HG02642 (cell line): ENCODE measurements around the gene SPACA4.

Experiments used
- ATAC-seq: cut with Tn5 transposase; IDR thresholded peaks from one replicate; pipeline ENCODE4 v1.9.1; 2021; ENCODE audit warnings: mild to moderate bottlenecking; ENCODE audit not compliant: unreplicated experiment, poor library complexity

The SPACA4 gene

DNA sequence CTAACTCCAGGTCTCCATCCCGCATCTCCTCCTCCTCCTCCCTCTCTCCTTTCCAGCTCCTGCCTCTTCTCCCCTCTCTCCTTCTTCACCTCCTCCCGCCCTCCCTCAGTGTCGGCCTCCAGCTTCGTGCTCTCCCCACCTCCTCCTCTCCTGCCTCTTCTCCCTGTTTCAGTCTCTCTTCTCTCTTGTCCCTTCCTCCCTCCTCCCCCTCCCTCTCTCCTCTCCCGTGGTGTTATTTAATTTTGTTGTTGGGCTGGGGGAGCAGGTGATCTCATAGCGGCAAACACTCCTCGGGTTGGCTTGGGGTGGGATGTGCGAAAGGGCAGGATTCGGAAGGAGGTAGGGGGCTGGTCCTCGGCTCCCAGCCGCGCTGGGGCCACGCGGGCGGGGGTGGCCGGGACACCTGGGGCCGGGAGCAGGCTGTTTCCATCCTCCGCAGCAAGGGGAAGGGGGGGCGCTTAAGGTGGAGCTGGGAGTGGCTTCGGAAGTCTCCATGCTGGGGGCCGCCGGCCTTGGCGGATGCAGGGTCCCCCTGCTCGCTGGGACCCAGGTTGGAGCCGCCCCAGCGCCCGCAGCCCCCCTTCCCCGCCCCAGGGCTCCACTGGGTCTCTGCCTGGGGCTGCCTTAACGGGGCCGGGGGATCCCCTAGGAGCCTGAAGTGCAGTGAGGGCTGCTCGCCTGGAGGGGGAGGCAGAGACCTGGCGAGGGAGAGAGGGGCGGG, 39.6 kb downstream of the SPACA4 start, which contains the start of gene CA11:
Gene CA11, minus strand, starts transcription at position 187 of the 721 bp plus-strand sequence. CDS start 555 bp downstream, outside the sequence.
- ATAC-seq: peak; percentile 82

DNA sequence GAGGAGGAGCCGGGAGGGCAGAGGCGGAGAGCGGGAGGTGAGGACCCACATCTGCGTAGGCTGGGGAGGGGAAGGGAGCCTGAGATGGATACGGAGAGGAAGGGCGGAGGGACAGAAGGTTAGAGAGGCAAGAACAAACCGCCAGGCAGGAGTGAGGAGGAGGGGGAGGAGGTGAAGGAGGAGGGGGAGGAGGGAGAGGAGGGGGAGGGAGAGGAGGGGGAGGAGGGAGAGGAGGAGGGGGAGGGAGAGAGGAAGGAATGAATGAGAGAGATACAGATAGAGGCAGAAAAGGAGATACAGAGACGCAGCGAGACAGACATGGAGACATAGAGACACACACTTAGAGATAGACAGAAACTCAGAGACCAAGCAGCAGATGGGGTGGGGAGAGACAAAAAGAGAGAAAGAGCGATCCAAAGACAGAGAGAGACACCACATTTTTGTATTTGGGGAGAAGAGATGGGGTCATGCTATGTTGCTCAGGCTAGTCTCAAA, 40.2 kb downstream of the SPACA4 start:
- ATAC-seq: no peak

DNA sequence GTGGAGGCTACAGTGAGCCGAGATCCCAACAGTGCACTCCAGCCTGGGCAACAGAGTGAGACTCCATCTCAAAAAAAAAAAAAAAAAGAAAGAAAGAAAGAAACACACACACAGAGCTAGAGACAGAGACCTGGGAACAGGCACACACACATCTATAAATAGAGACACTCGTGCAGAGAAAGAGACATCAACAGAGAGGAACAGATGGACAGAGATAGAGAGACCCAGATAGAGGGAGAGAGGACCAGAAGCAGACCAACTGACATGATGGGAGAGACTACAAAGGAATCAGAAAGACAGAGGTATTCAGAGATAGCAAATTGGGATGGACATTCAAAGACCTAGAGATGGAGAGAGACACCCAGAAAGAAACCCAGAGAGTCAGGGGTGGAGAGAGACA, 41.6 kb downstream of the SPACA4 start:
- no peak for ATAC-seq

DNA sequence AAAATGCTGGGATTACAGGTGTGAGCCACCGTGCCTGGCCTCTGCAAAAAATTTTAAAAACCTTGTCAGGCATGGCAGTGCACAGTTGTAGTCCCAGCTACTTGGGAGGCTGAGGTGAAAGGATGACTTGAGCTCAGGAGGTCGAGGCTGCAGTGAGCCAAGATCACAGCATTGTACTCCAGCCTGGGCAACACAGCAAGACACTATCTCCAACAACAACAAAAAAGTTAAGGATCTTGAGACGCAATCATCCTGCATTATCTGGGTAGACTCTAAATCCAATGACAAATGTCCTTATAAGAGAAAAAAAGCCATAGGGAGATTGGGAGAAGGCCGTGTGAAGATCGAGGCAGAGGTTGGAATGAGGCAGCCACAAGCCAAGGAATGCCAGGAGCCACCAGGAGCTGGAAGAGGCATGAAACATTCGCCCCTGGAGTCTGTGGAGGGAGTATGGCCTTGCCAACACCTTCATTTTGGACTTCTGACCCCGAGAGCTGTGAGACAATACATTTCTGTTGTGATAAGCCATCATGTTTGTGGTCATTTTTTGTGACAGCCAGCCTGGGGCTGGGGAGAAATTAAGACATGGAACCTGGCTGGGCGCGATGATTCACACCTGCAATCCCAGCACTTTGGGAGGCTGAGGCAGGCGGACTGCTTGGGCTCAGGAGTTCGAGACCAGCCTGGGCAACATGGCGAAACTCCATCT, 44.6 kb downstream of the SPACA4 start:
- no peak for ATAC-seq

DNA sequence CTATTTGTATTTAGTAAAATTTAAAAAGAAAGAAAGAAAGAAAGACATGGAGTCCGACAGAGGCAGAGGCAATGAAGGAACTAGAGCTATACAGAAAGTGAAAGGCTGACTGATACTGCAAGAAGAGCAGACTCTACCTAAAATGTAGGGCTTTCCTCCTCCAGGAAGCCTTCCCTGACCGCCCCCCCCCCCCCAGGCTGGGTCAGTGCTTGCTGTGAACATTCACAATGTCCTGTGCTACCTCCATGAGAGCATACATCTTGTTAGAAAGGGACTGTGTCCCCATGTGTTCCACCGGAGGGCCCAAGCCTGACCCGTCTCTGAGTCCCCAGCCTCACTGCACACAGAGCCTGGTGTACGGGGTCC, 45.1 kb downstream of the SPACA4 start:
- ATAC-seq: no peak

DNA sequence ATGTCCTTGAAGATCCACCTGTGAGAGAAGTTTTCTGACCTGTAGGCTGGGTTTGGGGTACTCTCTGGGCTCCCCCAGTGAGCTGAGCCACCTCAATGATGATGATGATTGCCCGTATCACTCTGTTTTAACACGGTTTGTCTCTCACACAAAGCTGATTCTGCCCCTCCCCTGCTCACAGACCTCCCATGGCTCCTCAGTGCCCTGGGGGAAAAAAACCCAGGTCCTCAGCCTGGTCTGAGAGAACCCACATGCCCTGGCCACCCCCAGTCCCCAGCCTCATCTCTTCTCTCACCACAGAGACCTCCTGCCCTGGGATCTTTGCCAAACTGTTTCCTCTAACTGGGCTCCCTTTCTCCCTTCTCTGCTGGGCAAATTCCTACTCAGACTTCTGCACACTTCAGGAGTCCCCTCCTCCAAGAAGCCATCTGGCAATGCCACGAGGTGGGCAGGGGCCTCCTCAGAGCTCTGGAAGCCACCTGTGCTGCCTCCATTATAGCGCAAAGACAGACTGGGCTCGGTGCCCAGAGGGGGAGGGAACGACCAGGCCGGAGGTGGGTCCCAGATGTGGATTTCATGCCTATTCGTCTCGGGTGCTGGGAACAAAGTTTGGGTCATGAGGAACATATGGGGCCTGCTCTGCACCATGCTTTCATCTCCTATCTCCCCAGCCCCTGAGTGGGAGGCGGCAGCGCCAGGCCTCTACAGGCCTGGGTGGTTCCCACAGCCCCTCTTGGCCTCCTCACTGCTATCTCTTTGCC, 47.9 kb downstream of the SPACA4 start:
- ATAC-seq: no peak

DNA sequence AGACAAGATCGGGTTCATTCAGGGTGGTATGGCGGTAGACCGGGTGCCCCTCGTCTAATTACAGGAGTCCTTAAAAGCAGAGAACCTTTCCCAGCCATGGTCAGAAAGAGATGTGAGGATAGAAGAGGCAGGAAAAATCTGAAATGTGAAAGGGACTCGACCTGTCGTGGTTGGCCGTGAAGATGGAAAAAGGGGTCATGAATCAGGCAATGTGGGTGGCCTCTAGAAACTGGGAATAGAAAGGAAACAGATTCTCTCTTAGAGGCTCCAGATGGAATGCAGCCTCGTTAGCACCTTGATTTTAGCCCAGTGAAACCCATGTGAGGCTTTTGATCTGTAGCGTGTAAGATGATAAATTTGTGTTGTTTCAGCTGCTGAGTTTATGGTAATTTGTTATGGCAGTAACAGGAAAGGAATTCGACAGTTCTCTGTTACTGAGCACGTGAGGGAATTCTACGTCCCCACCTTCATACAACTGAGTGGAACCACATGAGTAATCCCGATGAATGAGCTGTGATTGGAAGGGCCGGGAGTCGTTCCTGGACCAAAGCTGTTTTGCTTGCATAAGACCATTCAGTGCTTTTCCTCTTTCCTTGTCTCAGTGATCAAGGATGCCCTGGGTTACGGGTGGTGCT, 50.4 kb downstream of the SPACA4 start:
- no peak for ATAC-seq
